ENCODE data around the gene WAS. TPM values are rescaled to one million over a fixed set of nuclear protein-coding genes. Genes with fewer than 3 reads are reported as not detected.

The WAS gene
- total RNA-seq, 4 donors from 2014 or later = 1.3 to 4.1 (median 3.2) TPM

DNA sequence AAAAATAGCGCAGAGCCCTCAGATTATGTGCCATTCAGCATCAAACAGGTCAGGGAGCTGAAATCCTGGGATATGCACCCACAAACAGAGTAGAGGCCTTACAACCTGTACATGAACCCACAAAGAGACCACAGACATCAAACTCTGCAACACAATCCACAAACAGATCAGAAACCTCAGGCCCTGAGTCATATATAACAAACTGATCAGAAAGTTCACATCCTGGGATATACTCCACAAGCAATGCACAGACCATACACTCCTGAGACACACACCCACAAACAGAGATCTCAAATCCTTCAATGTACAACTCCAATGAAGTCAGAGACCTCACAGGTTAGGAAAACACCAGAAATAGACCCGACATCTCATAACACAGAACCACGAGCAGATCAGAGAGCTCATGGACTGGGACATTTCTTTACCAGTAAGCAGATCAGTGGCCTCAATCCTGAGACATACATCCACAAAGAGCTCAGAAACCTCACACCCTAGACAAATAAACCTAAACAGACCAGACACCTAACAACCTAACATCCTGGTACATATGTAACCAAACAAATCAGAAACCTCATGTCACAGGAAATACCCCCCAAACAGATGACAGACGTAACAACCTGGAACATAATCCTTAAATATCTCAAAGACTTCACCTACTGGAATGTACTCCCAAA, 37.1 kb downstream of the WAS start:
- H3K4me3 ChIP-seq (ENCODE audit: low read depth, poor library complexity, severe bottlenecking) = no peak overlapping the region
- intact Hi-C loops (cut with DNase I; ENCODE audit: low total_unique reads) = no loop called here
- DNase-seq (ENCODE audit: low spot score in 2 of 2) = no peak
- TF ChIP-seq, protein P1, sequence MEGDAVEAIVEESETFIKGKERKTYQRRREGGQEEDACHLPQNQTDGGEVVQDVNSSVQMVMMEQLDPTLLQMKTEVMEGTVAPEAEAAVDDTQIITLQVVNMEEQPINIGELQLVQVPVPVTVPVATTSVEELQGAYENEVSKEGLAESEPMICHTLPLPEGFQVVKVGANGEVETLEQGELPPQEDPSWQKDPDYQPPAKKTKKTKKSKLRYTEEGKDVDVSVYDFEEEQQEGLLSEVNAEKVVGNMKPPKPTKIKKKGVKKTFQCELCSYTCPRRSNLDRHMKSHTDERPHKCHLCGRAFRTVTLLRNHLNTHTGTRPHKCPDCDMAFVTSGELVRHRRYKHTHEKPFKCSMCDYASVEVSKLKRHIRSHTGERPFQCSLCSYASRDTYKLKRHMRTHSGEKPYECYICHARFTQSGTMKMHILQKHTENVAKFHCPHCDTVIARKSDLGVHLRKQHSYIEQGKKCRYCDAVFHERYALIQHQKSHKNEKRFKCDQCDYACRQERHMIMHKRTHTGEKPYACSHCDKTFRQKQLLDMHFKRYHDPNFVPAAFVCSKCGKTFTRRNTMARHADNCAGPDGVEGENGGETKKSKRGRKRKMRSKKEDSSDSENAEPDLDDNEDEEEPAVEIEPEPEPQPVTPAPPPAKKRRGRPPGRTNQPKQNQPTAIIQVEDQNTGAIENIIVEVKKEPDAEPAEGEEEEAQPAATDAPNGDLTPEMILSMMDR (IDR thresholded peaks at IDR 0.05) = no peak
- no peak for TF ChIP-seq POLR2A (IDR thresholded peaks at IDR 0.05)
- 75% methylated on average over 4 of the region's 4 CpGs for WGBS, 2 donors

DNA sequence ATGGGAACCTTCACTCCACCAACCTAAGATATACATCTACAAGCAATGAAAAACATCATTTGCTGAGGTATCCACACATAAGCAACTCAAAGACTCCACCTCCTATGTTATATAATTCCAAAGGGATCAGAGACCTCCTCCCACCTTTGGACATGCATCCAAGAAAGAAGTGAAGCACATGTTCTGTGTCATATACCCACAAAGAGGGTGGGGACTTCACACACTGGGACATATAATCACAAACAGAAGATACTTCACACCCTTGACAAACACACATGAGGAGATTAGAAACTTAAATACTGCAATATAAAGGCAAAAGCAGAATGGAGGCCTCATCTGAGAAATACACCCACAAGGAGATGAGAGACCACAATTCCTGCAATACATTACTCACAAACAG, 38.3 kb downstream of the WAS start:
- no peak overlapping the region for H3K4me3 ChIP-seq (ENCODE audit: low read depth, poor library complexity, severe bottlenecking)
- no peak for DNase-seq (ENCODE audit: low spot score in 2 of 2)
- intact Hi-C loops (cut with DNase I; ENCODE audit: low total_unique reads) = no loop called here
- TF ChIP-seq POLR2A (IDR thresholded peaks at IDR 0.05) = no peak
- TF ChIP-seq, protein P1 (IDR thresholded peaks at IDR 0.05) = no peak

DNA sequence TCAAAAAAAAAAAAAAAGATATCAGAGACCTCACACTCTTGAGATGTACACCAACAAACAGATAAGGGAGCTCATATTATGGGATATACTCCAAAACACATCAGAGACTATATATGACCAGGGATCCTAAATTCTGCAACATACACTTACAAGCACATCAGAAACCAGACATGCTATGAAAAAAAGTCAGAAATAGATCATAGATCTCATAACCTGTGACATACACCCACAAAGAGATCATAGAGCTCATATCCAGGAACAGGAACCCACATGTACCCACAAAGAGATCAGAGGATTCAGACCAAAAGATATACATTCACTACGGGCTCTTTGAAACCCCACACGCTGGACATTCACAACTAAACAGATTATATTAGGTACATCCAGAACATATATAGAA, 43.0 kb downstream of the WAS start:
- no peak for DNase-seq (ENCODE audit: low spot score in 2 of 2)
- intact Hi-C loops (cut with DNase I; ENCODE audit: low total_unique reads) = no loop called here
- H3K4me3 ChIP-seq (ENCODE audit: low read depth, poor library complexity, severe bottlenecking) = no peak overlapping the region
- 80 to 92% methylated on average over 2 of the region's 2 CpGs for WGBS, 2 donors
- TF ChIP-seq, protein P1 (IDR thresholded peaks at IDR 0.05) = no peak
- no peak for TF ChIP-seq POLR2A (IDR thresholded peaks at IDR 0.05)

DNA sequence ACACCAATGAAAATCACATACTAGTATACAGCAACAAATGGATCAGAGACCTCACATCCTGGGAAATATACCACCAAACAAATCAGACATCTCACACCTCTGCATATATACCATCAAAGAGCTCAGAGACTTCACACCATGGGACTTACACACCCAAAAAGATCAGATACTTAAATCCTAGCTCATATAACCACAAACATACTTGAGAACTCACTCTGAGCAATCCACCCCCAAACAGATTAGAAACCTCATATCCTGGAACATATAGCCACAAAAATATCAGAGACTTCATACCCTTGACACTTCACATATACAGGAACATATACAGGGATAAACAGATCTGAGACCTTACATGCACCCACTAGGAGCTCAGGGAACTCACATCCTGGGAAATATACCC, 45.1 kb downstream of the WAS start:
- no peak for TF ChIP-seq POLR2A (IDR thresholded peaks at IDR 0.05)
- TF ChIP-seq, protein P1 (IDR thresholded peaks at IDR 0.05) = no peak
- DNase-seq (ENCODE audit: low spot score in 2 of 2) = no peak
- intact Hi-C loops (cut with DNase I; ENCODE audit: low total_unique reads) = no loop called here
- no peak overlapping the region for H3K4me3 ChIP-seq (ENCODE audit: low read depth, poor library complexity, severe bottlenecking)

DNA sequence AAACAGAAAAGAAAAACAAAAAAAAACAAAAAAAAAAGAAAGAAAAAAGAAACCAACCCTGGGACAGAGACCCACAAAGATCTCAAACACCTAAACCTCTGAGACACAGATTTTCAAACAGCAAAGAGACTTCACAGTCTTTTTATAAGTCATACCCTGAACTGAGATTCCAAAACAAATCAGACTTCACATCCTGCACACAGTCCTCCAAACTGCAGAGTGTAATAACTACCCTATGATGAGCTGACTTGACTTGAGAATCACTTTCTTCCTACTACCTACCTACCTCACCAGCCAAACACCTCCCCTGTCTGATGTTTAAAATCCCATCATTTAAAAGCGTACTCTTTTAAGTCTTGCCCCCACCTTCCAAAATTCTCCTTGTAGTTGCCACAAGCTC, 52.7 kb downstream of the WAS start:
- intact Hi-C loops (cut with DNase I; ENCODE audit: low total_unique reads) = no loop called here
- 68 to 73% methylated on average over 1 of the region's 1 CpG for WGBS, 2 donors
- no peak overlapping the region for H3K4me3 ChIP-seq (ENCODE audit: low read depth, poor library complexity, severe bottlenecking)
- no peak for DNase-seq (ENCODE audit: low spot score in 2 of 2)
- TF ChIP-seq, protein P1 (IDR thresholded peaks at IDR 0.05) = no peak
- TF ChIP-seq POLR2A (IDR thresholded peaks at IDR 0.05) = no peak

DNA sequence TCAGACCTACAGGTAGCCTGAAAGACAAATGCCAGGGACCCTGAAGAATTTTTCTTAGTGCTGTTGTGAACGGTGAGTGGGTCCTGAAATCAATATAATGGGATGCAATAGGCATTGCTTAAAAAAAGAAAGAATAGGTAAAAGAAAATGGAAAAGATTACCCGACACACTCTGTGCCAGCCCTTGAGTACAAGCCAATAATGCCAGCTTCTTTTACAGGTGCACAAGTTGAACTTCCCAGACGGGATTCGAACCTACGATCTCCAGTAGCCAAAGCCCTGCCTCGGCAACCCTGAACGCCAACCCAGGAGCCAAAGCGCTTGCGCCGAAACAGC, 53.2 kb downstream of the WAS start:
- intact Hi-C loops (cut with DNase I; ENCODE audit: low total_unique reads) = no loop called here
- TF ChIP-seq, protein P1 (IDR thresholded peaks at IDR 0.05) = no peak
- TF ChIP-seq POLR2A (IDR thresholded peaks at IDR 0.05) = no peak
- 7 to 60% methylated on average over 10 of the region's 10 CpGs for WGBS, 2 donors
- DNase-seq (ENCODE audit: low spot score in 2 of 2) = no peak
- no peak overlapping the region for H3K4me3 ChIP-seq (ENCODE audit: low read depth, poor library complexity, severe bottlenecking)
